ENCODE measurements around the gene GRIN3A. TPM values are rescaled to one million over a fixed set of nuclear protein-coding genes. Genes with fewer than 3 reads are reported as not detected.

Gene GRIN3A
- total RNA-seq, 2 donors from 2014 or later, result not detected

- DNase-seq, result no peak
- TF ChIP-seq, protein P1, sequence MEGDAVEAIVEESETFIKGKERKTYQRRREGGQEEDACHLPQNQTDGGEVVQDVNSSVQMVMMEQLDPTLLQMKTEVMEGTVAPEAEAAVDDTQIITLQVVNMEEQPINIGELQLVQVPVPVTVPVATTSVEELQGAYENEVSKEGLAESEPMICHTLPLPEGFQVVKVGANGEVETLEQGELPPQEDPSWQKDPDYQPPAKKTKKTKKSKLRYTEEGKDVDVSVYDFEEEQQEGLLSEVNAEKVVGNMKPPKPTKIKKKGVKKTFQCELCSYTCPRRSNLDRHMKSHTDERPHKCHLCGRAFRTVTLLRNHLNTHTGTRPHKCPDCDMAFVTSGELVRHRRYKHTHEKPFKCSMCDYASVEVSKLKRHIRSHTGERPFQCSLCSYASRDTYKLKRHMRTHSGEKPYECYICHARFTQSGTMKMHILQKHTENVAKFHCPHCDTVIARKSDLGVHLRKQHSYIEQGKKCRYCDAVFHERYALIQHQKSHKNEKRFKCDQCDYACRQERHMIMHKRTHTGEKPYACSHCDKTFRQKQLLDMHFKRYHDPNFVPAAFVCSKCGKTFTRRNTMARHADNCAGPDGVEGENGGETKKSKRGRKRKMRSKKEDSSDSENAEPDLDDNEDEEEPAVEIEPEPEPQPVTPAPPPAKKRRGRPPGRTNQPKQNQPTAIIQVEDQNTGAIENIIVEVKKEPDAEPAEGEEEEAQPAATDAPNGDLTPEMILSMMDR (conservative IDR thresholded peaks at IDR 0.05), result no peak
Observed at GRCh38 chr9:101569741-101570501, 168.5 kb downstream of the GRIN3A start.

GRCh38 chr9:101567725-101568350, 170.6 kb downstream of the GRIN3A start:
- TF ChIP-seq, protein P1 (conservative IDR thresholded peaks at IDR 0.05), result no peak
- Histone ChIP-seq H3K4me1 (ENCODE audit: control insufficient read depth, insufficient read depth, low read length) (no peaks in the 10 kb centered on the region), H3K27me3 (ENCODE audit: control insufficient read depth, insufficient read depth, low read length, poor library complexity, severe bottlenecking) (no peaks in the 10 kb centered on the region), H3K27ac (ENCODE audit: low read depth, low read length) (no peak overlapping the region), H3K4me3 (ENCODE audit: low read length) (no peak overlapping the region), H3K9ac (ENCODE audit: extremely low read depth, low read length, poor library complexity, severe bottlenecking) (no peak overlapping the region), H3K36me3 (ENCODE audit: control insufficient read depth, insufficient read depth, low read length) (peaks cover 51% of the 10 kb centered on the region), H3K9me3 (ENCODE audit: control insufficient read depth, low read length) (no peaks in the 10 kb centered on the region)
- 92% methylated on average over 3 of the region's 3 CpGs for WGBS, 2 experiments (ENCODE audit: insufficient coverage in 1 of 2, insufficient read length in 1 of 2)
- Mint-ChIP-seq H3K9me3 (no peaks in the 10 kb centered on the region), H3K4me3 (no peak overlapping the region), H3K36me3 (ENCODE audit: low read depth) (peaks cover 46% of the 10 kb centered on the region), H3K27ac (no peak overlapping the region), H3K27me3 (ENCODE audit: insufficient read depth) (peaks cover 24% of the 10 kb centered on the region), H3K4me1 (peaks cover 27% of the 10 kb centered on the region)
- DNase-seq, result no peak

More at GRCh38 chr9:101569741-101570501, 168.5 kb downstream of the GRIN3A start:
- Histone ChIP-seq H3K9ac (ENCODE audit: extremely low read depth, low read length, poor library complexity, severe bottlenecking) (no peak overlapping the region), H3K36me3 (ENCODE audit: control insufficient read depth, insufficient read depth, low read length) (peaks cover 32% of the 10 kb centered on the region), H3K27me3 (ENCODE audit: control insufficient read depth, insufficient read depth, low read length, poor library complexity, severe bottlenecking) (no peaks in the 10 kb centered on the region), H3K4me1 (ENCODE audit: control insufficient read depth, insufficient read depth, low read length) (no peaks in the 10 kb centered on the region), H3K27ac (ENCODE audit: low read depth, low read length) (no peak overlapping the region), H3K4me3 (ENCODE audit: low read length) (no peak overlapping the region), H3K9me3 (ENCODE audit: control insufficient read depth, low read length) (no peaks in the 10 kb centered on the region)
- Mint-ChIP-seq H3K9me3 (no peaks in the 10 kb centered on the region), H3K27me3 (ENCODE audit: insufficient read depth) (peaks cover 31% of the 10 kb centered on the region), H3K4me3 (no peak overlapping the region), H3K27ac (no peak overlapping the region), H3K36me3 (ENCODE audit: low read depth) (peaks cover 30% of the 10 kb centered on the region), H3K4me1 (peaks cover 28% of the 10 kb centered on the region)
- 86 to 87% methylated on average over 2 to 5 of the region's 5 CpGs for WGBS, 2 experiments (ENCODE audit: insufficient coverage in 1 of 2, insufficient read length in 1 of 2)

DNA sequence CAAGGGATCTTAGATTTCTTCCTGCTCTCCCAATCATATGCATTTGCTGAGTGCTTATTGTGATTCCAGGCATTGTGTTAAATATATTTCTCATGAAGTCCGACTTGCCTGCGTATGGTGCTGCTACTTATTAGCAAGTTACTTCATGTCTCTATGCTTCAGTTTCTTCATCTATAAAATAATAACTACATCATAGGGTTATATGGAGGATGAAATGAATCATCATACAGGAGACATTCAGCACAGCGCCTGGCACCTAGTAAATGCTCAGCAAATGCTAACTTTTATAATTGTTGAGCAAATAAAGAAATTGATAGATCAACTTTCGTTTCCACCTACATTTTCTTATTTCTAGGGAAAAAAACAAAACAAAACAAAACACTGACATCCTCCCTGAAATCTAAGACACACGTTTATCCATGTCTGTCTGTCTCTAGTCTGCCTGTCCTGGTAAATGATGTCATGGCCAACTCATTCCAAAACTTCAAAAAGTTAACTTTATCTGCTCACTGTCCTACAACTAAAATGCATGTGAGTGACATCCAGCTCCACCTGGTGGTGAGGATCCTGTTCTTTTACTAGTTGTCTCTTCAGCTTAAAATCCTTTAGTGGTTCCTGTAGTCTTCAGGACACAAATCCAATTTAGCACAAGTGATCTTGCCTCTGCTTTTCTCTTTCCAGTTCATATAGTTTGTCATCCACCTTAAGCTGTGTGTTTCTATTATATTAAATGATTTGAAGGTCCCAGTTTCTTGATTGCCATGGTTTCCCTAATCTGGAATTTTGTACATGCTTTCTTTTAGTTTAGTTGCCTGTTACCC, 171.3 kb downstream of the GRIN3A start:
- Mint-ChIP-seq H3K4me1 (peaks cover 20% of the 10 kb centered on the region), H3K27me3 (ENCODE audit: insufficient read depth) (peaks cover 18% of the 10 kb centered on the region), H3K9me3 (no peaks in the 10 kb centered on the region), H3K4me3 (no peak overlapping the region), H3K27ac (no peak overlapping the region), H3K36me3 (ENCODE audit: low read depth) (peaks cover 53% of the 10 kb centered on the region)
- no peaks in the 10 kb centered on the region for H3K9me3 ChIP-seq (ENCODE audit: control insufficient read depth, low read length)
- no peaks in the 10 kb centered on the region for H3K27me3 ChIP-seq (ENCODE audit: control insufficient read depth, insufficient read depth, low read length, poor library complexity, severe bottlenecking)
- 75 to 89% methylated on average over 1 to 5 of the region's 5 CpGs for WGBS, 2 experiments (ENCODE audit: insufficient coverage in 1 of 2, insufficient read length in 1 of 2)
- TF ChIP-seq, protein P1 (conservative IDR thresholded peaks at IDR 0.05), result peak; percentile 78
- H3K4me1 ChIP-seq (ENCODE audit: control insufficient read depth, insufficient read depth, low read length), result no peaks in the 10 kb centered on the region
- DNase-seq, result peak; percentile 67
- no peak overlapping the region for H3K27ac ChIP-seq (ENCODE audit: low read depth, low read length)
- peaks cover 58% of the 10 kb centered on the region for H3K36me3 ChIP-seq (ENCODE audit: control insufficient read depth, insufficient read depth, low read length)
- H3K4me3 ChIP-seq (ENCODE audit: low read length), result no peak overlapping the region
- no peak overlapping the region for H3K9ac ChIP-seq (ENCODE audit: extremely low read depth, low read length, poor library complexity, severe bottlenecking)
